ENCODE results near the gene DHX9.
A peak's percentile ranks its signal among the peaks of the same experiment; 100 is the strongest.

The DHX9 gene

DNA sequence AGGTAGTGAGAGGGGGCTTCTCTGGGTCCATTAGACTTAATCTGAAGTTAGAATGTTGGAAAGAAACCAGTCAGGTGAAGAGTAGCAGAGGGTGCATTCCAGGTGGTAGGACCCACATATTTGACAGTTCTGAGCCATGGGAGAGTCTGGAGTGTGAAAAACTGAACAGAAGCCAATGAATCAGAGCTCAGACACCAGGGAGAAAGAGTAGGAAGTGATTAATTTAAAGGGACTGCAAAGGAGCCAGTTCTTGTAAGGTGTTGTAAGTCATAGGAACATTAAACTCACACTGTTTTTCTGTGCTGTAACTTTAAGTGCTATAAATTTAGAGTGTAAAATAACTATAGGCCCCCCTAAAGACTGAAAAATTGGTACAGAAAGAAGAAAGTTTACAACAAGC, 5.9 kb upstream of the DHX9 start:
- DNase-seq = no peak
- Histone ChIP-seq H3K9me3 (no peaks in the 10 kb centered on the region), H3K27me3 (no peaks in the 10 kb centered on the region), H3K4me3 (ENCODE audit: low read depth, low read length) (no peak overlapping the region), H3K4me1 (no peaks in the 10 kb centered on the region), H3K36me3 (no peaks in the 10 kb centered on the region)
- TF ChIP-seq, protein P1, sequence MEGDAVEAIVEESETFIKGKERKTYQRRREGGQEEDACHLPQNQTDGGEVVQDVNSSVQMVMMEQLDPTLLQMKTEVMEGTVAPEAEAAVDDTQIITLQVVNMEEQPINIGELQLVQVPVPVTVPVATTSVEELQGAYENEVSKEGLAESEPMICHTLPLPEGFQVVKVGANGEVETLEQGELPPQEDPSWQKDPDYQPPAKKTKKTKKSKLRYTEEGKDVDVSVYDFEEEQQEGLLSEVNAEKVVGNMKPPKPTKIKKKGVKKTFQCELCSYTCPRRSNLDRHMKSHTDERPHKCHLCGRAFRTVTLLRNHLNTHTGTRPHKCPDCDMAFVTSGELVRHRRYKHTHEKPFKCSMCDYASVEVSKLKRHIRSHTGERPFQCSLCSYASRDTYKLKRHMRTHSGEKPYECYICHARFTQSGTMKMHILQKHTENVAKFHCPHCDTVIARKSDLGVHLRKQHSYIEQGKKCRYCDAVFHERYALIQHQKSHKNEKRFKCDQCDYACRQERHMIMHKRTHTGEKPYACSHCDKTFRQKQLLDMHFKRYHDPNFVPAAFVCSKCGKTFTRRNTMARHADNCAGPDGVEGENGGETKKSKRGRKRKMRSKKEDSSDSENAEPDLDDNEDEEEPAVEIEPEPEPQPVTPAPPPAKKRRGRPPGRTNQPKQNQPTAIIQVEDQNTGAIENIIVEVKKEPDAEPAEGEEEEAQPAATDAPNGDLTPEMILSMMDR (IDR thresholded peaks at IDR 0.05; ENCODE audit: low read depth, low read length) = no peak

DNA sequence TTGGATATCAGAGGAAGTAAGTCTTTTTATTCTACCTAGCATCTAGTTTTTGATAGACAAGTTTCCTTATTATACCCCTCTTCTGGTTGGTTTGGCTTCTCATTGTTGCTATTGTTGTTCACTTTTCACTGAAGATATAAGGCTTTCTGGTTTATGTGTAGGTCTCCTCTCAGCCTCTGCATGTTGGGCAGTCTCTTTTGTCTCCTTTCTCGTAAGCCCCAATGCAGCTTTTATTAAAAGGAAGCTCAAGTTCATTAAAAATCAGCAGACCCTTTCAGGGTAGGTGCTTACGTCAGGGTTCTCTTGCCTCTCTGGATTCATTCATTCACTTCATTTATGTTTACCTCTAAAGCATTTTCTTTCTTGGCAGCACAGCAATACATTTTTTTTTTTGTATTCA, 4.8 kb upstream of the DHX9 start:
- Histone ChIP-seq H3K4me1 (peaks cover 3% of the 10 kb centered on the region; the same call in 1 of the 2 replicates), H3K27me3 (no peaks in the 10 kb centered on the region), H3K36me3 (no peaks in the 10 kb centered on the region; the same call in 1 of the 2 replicates), H3K9me3 (no peaks in the 10 kb centered on the region), H3K4me3 (ENCODE audit: low read depth, low read length) (no peak overlapping the region)
- no peak for DNase-seq
- TF ChIP-seq, protein P1 (IDR thresholded peaks at IDR 0.05; ENCODE audit: low read depth, low read length) = no peak

DNA sequence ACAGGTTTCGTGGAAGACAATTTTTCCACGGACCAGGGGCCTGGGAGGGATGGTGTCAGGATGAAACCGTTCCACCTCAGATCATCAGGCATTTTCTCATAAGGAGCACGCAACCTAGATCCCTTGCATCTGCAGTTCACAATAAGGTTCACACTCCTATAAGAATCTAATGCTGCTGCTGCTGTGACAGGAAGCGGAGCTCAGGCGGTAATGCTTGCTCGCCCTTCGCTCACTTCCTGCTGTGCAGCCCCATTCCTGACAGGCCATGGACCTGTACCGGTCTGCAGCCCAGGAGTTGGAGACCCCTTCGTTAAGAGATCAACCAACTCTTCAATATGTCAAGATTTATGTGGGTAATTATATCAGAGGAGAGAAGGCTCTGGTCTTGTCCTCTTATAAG, 3.3 kb upstream of the DHX9 start:
- Histone ChIP-seq H3K27me3 (no peaks in the 10 kb centered on the region), H3K36me3 (peaks cover 9% of the 10 kb centered on the region), H3K9me3 (no peaks in the 10 kb centered on the region), H3K4me3 (ENCODE audit: low read depth, low read length) (no peak overlapping the region), H3K4me1 (peaks cover 3% of the 10 kb centered on the region; the same call in 1 of the 2 replicates)
- TF ChIP-seq, protein P1 (IDR thresholded peaks at IDR 0.05; ENCODE audit: low read depth, low read length) = no peak
- no peak for DNase-seq

DNA sequence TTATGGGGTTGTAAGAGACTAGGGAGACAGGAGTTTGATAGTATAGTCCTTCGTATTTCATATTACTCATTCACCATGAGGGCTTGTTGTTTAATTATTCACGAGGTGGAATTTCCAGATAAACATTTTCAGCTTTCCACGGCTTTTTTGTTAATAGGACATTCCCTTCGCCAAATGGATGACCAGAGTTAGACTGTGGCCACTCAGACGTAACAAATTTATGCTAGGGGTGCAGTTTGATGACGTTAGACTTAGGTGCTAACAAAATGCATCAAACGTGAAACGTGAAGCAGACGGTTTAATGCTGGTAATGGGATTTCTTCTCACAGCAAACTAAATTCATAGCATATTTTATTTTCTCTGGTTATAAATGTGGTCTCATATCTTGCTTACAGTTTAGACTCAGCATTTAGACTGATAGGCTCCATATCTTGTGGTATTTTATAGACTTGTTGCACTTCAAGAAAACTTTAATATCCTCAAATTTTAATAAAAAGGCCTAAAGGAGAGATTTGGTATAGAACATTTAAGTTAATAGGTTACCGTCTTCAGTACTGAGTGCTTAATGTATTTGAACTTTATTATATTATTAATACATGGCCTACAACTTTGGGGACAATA, 2.3 kb downstream of the DHX9 start:
- no peaks in the 10 kb centered on the region for H3K9me3 ChIP-seq
- no peaks in the 10 kb centered on the region for H3K27me3 ChIP-seq
- H3K4me3 ChIP-seq (ENCODE audit: low read depth, low read length) = peak overlapping the region; percentile 75
- TF ChIP-seq, protein P1 (IDR thresholded peaks at IDR 0.05; ENCODE audit: low read depth, low read length) = no peak
- H3K36me3 ChIP-seq = peaks cover 62% of the 10 kb centered on the region
- peaks cover 3% of the 10 kb centered on the region; the same call in 1 of the 2 replicates for H3K4me1 ChIP-seq
- DNase-seq = no peak

DNA sequence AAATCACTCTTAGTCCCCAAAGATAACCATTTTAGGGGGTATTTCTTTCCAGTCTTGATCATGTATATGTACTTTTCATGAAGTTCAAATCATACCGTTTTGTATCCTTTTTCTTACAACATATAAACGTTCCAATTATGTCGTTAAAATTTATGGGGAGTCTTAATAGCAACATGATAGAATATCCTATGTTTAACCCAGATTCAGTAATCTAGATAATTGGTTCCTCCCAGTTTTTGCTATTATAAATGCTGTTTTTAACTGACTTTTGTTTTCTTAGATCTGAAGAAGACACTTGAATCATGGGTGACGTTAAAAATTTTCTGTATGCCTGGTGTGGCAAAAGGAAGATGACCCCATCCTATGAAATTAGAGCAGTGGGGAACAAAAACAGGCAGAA, 3.1 kb downstream of the DHX9 start:
- Histone ChIP-seq H3K9me3 (no peaks in the 10 kb centered on the region), H3K4me1 (peaks cover 3% of the 10 kb centered on the region; the same call in 1 of the 2 replicates), H3K27me3 (no peaks in the 10 kb centered on the region), H3K4me3 (ENCODE audit: low read depth, low read length) (peak overlapping the region; percentile 75), H3K36me3 (peaks cover 70% of the 10 kb centered on the region)
- DNase-seq = no peak
- TF ChIP-seq, protein P1 (IDR thresholded peaks at IDR 0.05; ENCODE audit: low read depth, low read length) = no peak

DNA sequence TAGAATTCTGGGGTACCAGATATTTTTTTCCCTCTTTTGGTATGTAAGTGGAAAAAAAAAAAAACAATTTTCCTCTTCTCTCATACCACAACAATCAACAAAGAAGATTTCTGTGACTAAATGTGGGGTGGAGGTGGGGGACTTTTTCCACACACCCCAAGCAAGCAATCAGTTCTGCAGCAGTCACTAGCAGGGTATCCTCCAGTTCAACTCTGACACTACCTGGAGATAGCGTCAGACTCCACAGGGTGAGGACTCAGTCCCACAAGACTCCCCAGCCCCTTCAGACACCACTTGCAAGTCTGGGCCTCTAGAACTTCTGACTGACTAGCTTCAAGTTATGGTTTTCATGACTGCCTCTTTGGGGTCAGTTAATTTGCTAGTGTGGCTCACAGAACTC, 6.2 kb downstream of the DHX9 start:
- H3K4me1 ChIP-seq = no peaks in the 10 kb centered on the region
- no peaks in the 10 kb centered on the region for H3K27me3 ChIP-seq
- TF ChIP-seq, protein P1 (IDR thresholded peaks at IDR 0.05; ENCODE audit: low read depth, low read length) = no peak
- no peak overlapping the region for H3K4me3 ChIP-seq (ENCODE audit: low read depth, low read length)
- peaks cover 97% of the 10 kb centered on the region for H3K36me3 ChIP-seq
- DNase-seq = no peak
- no peaks in the 10 kb centered on the region for H3K9me3 ChIP-seq

Data from BE2C (cell line).